Measurements from ENCODE around the gene SLC2A6. TPM values are rescaled to one million over a fixed set of nuclear protein-coding genes. Genes with fewer than 3 reads are reported as not detected.
A peak's percentile ranks its signal among the peaks of the same experiment; 100 is the strongest.

SLC2A6 gene
- total RNA-seq, 1 donor = 25.3 TPM

DNA sequence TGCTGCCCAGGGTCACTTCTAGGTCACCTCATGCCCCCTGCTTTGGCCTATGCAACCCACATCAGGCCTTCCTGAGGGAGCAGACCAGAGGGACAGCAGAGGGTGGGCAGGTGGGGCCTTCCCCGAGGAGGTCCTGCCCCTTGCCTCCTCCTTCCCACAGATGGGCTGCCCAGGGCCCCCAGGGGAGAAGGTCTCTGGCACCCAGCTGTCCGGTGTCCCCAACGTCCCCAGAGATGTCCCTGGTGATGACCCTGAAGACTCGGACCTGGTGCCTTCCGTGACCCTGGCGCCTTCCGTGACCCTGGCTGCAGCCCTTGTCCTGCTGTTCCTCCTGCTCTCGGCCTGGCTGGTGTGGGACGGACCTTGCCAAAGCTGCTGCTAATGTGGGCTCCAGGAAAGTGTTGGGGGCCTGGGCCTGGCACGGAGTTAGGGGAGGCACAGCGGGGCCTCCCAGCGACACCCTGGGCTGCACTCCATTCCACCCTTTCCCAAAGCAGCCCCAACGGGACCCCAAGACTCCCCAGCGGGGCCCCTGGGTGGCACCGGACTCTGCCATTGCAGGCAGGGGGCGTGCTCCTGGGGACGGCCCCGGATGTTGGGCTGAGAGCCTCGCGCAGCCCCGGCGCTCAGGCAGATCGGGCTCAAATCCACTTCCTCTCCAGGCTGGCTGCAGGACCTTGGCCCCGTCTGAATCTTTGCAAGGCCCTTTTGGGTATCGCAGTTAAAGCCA is 6.8 kb upstream of the SLC2A6 start:
- no peaks in the 10 kb centered on the region for H3K4me1 ChIP-seq (ENCODE audit: insufficient read depth, low read length)
- H3K27me3 ChIP-seq (ENCODE audit: insufficient read depth, low read length) = no peaks in the 10 kb centered on the region
- H4K20me1 ChIP-seq (ENCODE audit: insufficient read depth, low read length) = no peaks in the 10 kb centered on the region
- H2AFZ ChIP-seq (ENCODE audit: low read length) = no peak overlapping the region
- H3K36me3 ChIP-seq (ENCODE audit: insufficient read depth, low read length) = no peaks in the 10 kb centered on the region
- peak; percentile 64 for DNase-seq (ENCODE audit: insufficient read length, low spot score, missing footprints)
- TF ChIP-seq, protein P1, sequence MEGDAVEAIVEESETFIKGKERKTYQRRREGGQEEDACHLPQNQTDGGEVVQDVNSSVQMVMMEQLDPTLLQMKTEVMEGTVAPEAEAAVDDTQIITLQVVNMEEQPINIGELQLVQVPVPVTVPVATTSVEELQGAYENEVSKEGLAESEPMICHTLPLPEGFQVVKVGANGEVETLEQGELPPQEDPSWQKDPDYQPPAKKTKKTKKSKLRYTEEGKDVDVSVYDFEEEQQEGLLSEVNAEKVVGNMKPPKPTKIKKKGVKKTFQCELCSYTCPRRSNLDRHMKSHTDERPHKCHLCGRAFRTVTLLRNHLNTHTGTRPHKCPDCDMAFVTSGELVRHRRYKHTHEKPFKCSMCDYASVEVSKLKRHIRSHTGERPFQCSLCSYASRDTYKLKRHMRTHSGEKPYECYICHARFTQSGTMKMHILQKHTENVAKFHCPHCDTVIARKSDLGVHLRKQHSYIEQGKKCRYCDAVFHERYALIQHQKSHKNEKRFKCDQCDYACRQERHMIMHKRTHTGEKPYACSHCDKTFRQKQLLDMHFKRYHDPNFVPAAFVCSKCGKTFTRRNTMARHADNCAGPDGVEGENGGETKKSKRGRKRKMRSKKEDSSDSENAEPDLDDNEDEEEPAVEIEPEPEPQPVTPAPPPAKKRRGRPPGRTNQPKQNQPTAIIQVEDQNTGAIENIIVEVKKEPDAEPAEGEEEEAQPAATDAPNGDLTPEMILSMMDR (IDR thresholded peaks at IDR 0.05; ENCODE audit: extremely low read depth, low read depth, low read length) = no peak
- no peak overlapping the region for H3K4me2 ChIP-seq (ENCODE audit: insufficient read depth, low read length)
- H3K4me3 ChIP-seq (ENCODE audit: insufficient read depth, low read length) = no peak overlapping the region
- no peak overlapping the region for H3K27ac ChIP-seq (ENCODE audit: low read depth, low read length)
- H3K9me3 ChIP-seq (ENCODE audit: low read depth, low read length) = no peaks in the 10 kb centered on the region
- H3K79me2 ChIP-seq (ENCODE audit: insufficient read depth, low read length) = no peaks in the 10 kb centered on the region

DNA sequence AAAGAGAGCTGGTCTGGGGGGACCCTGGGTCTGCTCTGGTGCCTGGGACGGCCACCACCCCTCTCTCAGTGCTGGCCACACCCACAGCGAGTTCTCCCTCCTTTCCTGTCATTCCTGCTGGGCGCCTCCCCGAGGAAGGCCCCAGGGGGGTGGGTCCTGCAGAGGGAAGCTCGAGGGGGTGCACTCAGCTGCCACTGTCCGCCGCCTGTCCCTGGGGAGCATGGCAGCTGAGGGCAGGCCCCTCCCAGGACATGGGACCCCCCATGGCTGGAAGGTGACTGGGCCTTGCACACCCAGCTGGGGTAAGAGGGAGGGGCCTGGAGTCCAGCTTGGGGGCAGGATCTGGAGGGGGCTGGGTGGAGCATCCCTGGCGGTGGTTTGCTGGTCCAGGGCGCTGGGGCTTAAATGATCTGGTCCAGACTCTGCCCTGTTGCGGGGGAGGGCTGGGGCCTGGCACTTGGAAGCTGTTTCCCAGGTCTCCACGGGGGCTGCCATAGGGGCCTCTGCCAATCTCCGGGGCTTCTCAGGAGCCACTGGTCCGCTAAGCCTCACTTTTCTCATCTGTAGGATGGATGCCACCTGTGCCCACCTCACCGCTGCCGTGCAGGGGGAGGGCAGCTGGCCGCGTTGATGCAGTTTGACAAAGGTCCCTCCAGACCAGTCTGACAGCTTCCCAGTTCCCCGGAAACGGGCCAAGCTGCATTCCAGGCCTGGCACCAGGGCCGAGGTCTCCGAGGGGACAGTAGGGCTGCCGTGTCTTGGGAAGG is 6.0 kb upstream of the SLC2A6 start:
- Histone ChIP-seq H3K36me3 (ENCODE audit: insufficient read depth, low read length) (no peaks in the 10 kb centered on the region), H2AFZ (ENCODE audit: low read length) (no peak overlapping the region), H3K4me3 (ENCODE audit: insufficient read depth, low read length) (no peak overlapping the region), H3K4me1 (ENCODE audit: insufficient read depth, low read length) (no peaks in the 10 kb centered on the region), H3K4me2 (ENCODE audit: insufficient read depth, low read length) (no peak overlapping the region), H3K79me2 (ENCODE audit: insufficient read depth, low read length) (no peaks in the 10 kb centered on the region), H3K9me3 (ENCODE audit: low read depth, low read length) (no peaks in the 10 kb centered on the region), H4K20me1 (ENCODE audit: insufficient read depth, low read length) (no peaks in the 10 kb centered on the region), H3K27ac (ENCODE audit: low read depth, low read length) (no peak overlapping the region), H3K27me3 (ENCODE audit: insufficient read depth, low read length) (no peaks in the 10 kb centered on the region)
- DNase-seq (ENCODE audit: insufficient read length, low spot score, missing footprints) = peak; percentile 69
- TF ChIP-seq, protein P1 (IDR thresholded peaks at IDR 0.05; ENCODE audit: extremely low read depth, low read depth, low read length) = no peak

DNA sequence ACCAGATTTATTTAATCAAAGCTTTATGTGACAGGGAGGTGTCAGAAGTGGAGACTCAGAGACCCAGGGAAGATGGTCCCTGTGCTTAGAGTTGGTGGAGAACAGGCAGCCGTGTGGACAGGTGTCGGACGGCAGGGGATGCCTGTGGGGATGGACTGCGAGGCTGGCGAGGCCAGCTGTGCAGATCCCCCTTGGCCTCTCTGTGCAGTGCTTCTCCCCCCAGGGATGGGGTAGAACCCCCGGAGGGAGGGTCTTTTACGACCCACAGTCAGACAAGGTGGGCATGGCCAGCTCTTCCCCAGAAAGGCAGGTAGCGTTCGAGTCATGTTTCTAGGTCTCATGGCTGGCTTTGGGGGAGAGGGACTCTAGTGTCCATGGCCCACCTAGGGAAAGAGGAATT is 4.7 kb upstream of the SLC2A6 start:
- peaks cover 3% of the 10 kb centered on the region for H3K79me2 ChIP-seq (ENCODE audit: insufficient read depth, low read length)
- no peaks in the 10 kb centered on the region for H3K36me3 ChIP-seq (ENCODE audit: insufficient read depth, low read length)
- no peak overlapping the region for H3K4me2 ChIP-seq (ENCODE audit: insufficient read depth, low read length)
- no peak overlapping the region for H3K4me3 ChIP-seq (ENCODE audit: insufficient read depth, low read length)
- no peak overlapping the region for H2AFZ ChIP-seq (ENCODE audit: low read length)
- peaks cover 7% of the 10 kb centered on the region for H3K4me1 ChIP-seq (ENCODE audit: insufficient read depth, low read length)
- peak; percentile 57 for DNase-seq (ENCODE audit: insufficient read length, low spot score, missing footprints)
- TF ChIP-seq, protein P1 (IDR thresholded peaks at IDR 0.05; ENCODE audit: extremely low read depth, low read depth, low read length) = no peak
- H3K27ac ChIP-seq (ENCODE audit: low read depth, low read length) = no peak overlapping the region
- no peaks in the 10 kb centered on the region for H4K20me1 ChIP-seq (ENCODE audit: insufficient read depth, low read length)
- no peaks in the 10 kb centered on the region for H3K27me3 ChIP-seq (ENCODE audit: insufficient read depth, low read length)
- H3K9me3 ChIP-seq (ENCODE audit: low read depth, low read length) = no peaks in the 10 kb centered on the region
